DND-41 (cell line): ENCODE results near the gene WDFY4.

Experiments used
- CTCF ChIP-seq: IDR thresholded peaks from 2 replicates; pipeline ENCODE4 v1.5.1; 2012; ENCODE audit warnings: borderline replicate concordance, low read length, moderate library complexity, mild to moderate bottlenecking; ENCODE audit not compliant: poor library complexity, severe bottlenecking; ENCODE audit errors: extremely low read depth
- EZH2 ChIP-seq: IDR thresholded peaks from 3 replicates; pipeline ENCODE4 v1.6.1; 2012; ENCODE audit warnings: borderline replicate concordance, low read depth, mild to moderate bottlenecking, moderate library complexity, low read length, inconsistent platforms; ENCODE audit not compliant: severe bottlenecking

DNA sequence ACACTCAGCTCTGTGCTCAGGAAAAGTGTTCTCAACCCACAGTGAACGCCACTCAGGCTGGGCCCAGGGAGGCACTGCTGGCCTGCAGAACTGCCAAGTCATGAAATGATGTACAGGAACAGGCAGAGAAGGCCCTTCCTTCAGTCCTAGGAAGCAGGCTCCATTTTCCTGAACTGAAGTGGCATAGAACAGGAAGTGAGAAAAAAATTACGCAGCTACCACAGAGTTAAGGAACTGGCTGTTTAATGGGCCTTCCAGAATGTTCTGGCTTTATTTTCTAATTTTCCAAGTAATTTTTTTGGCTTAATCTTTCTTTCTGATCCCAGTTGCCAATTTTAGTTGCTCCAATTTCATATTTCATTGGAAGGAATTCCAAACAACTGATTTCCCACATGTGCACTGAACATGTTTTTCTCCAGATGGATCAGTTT, 215.7 kb downstream of the WDFY4 start:
- TF ChIP-seq CTCF = no peak
- TF ChIP-seq EZH2 = no peak
